GM18520 (cell line): ENCODE measurements around the gene RPL9.
"Not testable (repeated sequence)": the region's sequence is repeated elsewhere in the genome, so short reads cannot be mapped to it uniquely, and the experiment has no call there.

Experiments used
- ATAC-seq: cut with Tn5 transposase; IDR thresholded peaks from one replicate; pipeline ENCODE4 v1.9.1; 2021; ENCODE audit not compliant: unreplicated experiment

The RPL9 gene

GRCh38 chr4:39467464-39467863 lies 8.7 kb upstream of the RPL9 start:
- no peak for ATAC-seq

DNA sequence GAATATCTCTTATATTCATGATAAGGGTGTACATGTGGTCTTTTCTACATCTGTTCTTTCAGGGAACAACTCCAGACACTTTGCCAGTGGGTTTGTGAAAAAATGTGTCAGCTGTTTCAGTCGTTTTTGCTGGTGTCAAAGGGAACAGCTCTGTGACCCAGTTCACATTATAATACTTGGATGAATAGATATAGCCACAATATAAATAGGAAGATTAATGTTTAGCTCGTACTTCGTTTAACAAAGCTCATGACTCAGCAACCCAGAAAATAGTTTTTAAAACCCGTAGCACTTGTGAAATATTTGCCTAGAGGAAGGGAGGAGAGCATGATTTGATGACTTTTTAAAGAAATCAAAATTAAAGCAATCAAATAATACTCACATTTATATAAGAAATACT lies 8.0 kb upstream of the RPL9 start:
- no peak for ATAC-seq

DNA sequence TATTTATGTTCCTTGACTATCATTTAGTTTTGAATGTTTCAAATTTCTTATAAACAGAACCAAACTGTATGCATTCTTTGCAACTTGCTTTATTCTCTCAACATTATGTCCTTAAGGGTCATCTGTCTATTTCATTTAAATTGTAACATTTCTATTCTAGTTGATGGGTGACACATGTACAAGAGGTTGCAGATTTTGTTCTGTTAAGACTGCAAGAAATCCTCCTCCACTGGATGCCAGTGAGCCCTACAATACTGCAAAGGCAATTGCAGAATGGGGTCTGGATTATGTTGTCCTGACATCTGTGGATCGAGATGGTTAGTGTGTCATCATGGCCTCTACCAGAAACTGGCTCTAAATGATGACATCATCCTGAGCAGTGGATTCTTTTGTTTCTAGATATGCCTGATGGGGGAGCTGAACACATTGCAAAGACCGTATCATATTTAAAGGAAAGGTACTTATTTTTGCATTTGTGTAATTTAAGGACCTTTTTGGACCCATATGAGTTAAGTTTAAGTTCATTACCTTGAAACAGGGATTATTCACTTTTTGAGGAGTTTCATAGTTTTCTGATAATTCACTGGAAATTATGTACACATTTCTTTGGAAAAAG lies 6.3 kb upstream of the RPL9 start:
- no peak for ATAC-seq

DNA sequence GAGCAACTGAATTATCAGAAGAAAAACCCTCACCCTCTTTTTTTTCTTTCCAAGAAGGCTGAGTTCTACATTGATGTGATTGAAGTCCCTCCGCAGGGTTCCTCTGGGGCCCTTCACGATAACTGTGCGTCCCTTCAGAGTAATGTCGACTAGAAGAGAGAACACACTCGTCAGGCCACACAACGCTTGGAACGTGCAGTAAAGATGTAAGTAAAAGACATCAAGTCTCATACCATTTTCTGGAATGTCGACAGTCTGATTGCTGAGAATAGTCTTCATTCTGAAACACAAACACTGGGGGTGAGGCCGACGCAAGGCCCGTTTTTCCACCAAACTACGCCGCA lies 589 bp downstream of the RPL9 start:
- ATAC-seq = not testable (repeated sequence)

DNA sequence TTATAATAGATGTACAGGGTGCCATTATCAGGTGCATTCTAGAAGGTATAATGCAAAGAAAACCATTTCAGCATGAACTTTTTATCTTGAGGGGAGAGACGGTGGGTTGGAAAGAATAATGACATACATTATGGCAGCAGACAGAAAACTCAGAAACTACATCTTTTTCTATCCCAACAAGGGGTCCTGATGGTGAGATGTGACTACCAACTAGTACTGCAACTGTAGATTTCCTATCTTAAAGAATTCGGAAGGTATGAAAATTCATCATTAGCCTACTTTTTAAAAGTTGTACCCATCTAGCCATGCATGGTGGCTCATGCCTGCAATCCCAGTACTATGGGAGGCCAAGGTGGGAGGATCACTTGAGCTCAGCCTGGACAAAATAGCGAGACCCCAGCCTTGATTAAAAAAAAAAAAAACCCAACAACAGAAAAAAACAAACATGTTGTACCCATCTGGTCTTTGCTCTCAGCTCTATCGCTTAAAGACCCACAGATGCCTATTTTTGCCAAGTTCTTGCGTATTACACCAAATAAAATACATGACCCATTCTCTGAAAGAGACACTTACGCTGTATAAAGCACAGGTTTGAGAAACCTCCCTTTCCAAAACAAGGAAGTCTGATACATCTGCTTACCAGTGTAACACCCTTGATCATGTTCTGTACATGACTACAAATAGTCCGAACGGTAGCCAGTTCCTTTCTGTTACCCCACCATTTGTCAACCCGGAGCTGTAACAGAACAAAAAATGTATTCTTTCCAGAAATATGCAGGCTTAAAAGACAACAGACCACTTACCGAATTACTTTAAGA lies 1.6 kb downstream of the RPL9 start:
- ATAC-seq = no peak

GRCh38 chr4:39455486-39455885 lies 3.2 kb downstream of the RPL9 start:
- no peak for ATAC-seq

DNA sequence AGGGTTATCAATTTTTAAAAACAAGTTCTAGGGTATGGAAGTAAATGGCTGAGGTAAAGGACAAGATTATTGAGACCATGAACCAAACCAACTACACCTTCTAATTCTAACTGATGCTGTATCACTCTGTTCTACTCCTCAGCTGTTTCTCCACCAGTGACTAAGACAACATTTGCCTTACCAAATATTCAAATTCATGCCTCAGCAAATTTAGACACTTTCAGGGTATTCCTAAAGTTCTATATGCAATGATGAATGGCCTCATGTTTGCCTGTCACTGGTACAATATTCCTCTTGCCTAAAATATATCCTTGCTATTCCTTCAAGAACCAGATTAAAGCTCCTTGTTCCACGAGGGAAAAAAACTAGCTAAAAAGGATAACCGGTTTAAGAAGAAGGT lies 5.0 kb downstream of the RPL9 start:
- no peak for ATAC-seq

GRCh38 chr4:39452860-39453587 lies 5.7 kb downstream of the RPL9 start:
- no peak for ATAC-seq

DNA sequence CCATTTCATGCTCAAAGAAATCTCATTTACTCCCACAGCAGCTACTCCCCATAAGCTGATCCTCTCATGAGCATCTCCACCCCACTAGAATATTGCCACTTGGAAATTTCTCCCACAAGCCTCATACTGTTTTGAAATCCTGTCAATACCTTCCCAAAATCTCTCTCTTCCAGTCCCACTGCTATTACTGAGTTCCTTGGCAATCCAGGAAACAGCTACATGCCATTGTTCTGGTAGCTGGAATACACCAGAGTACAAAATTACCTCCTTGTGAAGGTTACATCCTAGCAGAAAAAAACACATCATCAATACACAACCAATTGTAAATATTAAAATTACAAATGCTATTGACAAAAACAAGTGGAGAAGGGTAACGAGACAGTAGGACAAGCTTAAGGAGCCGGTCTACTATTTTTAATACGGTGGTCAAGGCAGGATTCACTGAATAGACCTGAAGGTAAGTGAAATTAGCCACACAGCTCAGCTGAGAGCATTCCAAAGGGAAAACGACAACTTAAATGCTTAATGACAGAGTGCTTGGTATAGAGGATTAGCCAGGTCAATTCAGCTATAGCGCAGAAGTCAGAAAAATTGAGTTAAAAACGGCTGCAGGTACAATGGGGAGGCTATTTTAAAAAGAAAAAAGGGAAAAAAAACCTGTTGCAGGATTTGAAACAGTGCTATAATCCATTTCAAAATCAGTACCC lies 6.4 kb downstream of the RPL9 start:
- no peak for ATAC-seq

DNA sequence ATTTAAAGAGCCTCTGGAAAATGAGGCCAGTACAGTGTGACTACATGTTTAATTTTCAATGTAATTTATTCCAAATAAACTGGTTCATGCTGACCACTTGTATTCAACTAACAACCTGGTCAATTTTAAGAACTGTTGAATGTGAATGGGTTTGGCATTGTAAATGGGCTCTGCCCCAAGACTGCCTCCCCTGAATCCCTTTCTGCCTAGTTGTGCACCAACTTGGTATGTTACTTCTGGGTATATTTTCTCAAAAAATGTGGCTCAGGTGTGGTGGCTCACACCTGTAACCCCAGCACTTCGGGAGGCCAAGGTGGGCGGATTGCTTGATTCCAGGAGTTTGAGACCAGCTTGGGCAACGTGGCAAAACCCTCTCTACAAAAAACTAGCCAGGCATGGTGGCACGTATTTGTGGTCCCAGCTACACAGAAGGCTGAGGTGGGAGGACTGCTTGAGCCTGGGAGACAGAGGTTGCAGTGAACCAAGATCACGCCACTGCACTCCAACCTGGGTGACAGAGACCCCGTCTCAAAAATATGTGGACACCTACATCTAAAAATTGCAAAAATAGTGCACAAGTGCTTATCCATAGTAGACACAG lies 7.2 kb downstream of the RPL9 start:
- ATAC-seq = no peak

- ATAC-seq = no peak
Observed at GRCh38 chr4:39450618-39451017, 8.1 kb downstream of the RPL9 start.

DNA sequence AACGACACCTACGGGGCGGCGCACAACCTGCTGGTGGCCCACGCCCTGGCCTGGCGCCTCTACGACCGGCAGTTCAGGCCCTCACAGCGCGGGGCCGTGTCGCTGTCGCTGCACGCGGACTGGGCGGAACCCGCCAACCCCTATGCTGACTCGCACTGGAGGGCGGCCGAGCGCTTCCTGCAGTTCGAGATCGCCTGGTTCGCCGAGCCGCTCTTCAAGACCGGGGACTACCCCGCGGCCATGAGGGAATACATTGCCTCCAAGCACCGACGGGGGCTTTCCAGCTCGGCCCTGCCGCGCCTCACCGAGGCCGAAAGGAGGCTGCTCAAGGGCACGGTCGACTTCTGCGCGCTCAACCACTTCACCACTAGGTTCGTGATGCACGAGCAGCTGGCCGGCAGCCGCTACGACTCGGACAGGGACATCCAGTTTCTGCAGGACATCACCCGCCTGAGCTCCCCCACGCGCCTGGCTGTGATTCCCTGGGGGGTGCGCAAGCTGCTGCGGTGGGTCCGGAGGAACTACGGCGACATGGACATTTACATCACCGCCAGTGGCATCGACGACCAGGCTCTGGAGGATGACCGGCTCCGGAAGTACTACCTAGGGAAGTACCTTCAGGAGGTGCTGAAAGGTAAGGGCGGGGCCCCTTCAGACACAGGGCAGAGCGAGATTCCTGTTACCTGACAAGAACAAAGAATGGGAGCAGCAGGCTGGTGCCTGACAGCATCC lies 11.7 kb downstream of the RPL9 start:
- peak; percentile 83 for ATAC-seq

DNA sequence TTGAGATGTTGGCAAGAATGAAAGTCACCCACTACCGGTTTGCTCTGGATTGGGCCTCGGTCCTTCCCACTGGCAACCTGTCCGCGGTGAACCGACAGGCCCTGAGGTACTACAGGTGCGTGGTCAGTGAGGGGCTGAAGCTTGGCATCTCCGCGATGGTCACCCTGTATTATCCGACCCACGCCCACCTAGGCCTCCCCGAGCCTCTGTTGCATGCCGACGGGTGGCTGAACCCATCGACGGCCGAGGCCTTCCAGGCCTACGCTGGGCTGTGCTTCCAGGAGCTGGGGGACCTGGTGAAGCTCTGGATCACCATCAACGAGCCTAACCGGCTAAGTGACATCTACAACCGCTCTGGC lies 12.3 kb downstream of the RPL9 start:
- ATAC-seq = no peak

DNA sequence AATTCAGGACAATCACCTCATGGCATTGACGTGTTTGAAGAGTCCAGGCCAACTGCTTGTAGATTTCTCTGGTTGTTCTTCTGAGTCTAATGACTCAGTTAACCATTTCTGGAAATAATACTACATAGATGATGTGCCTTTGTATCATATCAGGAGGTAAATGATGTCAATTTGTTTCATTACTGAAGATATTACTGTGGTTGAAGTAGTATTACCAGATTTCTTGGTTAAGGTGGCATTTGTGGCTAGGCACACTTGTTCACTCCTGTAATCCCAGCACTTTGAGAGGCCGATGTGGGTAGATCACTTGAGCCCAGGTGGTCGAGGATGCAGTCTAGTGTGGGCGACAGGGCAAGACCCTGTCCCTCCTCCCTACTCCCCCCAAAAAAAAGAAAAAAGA lies 15.7 kb downstream of the RPL9 start:
- ATAC-seq = no peak

- no peak for ATAC-seq
Observed at GRCh38 chr4:39441593-39441992, 17.1 kb downstream of the RPL9 start.

- no peak for ATAC-seq
Observed at GRCh38 chr4:39435659-39436563, 22.8 kb downstream of the RPL9 start.

DNA sequence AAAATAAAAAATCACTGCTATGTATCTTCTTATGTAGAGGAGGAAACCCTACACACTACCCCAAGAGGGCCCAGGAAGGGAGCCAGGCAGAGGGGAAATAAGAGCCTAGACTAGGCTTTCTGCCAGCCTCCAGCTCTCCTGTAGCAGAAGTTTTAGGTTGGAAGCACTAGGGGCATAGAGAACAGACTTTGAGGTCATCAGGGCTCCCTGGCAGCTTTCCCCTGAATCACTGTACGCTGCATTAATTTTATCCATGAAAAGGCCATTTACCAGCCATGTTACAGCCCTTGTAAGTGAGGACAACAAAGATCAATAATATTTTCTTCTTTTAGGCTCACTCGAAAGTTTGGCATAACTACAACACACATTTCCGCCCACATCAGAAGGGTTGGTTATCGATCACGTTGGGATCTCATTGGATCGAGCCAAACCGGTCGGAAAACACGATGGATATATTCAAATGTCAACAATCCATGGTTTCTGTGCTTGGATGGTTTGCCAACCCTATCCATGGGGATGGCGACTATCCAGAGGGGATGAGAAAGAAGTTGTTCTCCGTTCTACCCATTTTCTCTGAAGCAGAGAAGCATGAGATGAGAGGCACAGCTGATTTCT lies 24.7 kb downstream of the RPL9 start:
- no peak for ATAC-seq

GRCh38 chr4:39429476-39430334 lies 29.0 kb downstream of the RPL9 start:
- ATAC-seq = no peak
